Adrenal gland (tissue), 12 donors: Measurements from ENCODE around the gene ABCG1. TPM values are rescaled to one million over a fixed set of nuclear protein-coding genes. Genes with fewer than 3 reads are reported as not detected.
"Not testable (repeated sequence)": the region's sequence is repeated elsewhere in the genome, so short reads cannot be mapped to it uniquely, and the experiment has no call there.

Experiments used
- DNase-seq, 7 donors: peaks; one replicate each; pipeline ENCODE4 v3.0.0-alpha.2; 2019 to 2020
- H3K27ac ChIP-seq, 5 donors: fragments of 200-600 bp; sonication (generic) in 4 of 5; 1 replicate in 3 of 5; 2 replicates in 2 of 5; pipeline versions ENCODE4 v1.5.1 to v1.8.0; 2016 to 2020; ENCODE audit warnings: mild to moderate bottlenecking in 1 of 5
- H3K27me3 ChIP-seq: fragments of 200-600 bp; 2 replicates; pipeline ENCODE4 v1.8.0; 2021
- H3K36me3 ChIP-seq, 2 donors: fragments of 200-600 bp; replicated peaks in 1 of 2; 1 replicate in 1 of 2; 2 replicates in 1 of 2; pipeline versions ENCODE4 v1.5.1 to v1.8.0; 2018 to 2022
- H3K4me1 ChIP-seq, 2 donors: fragments of 200-600 bp; replicated peaks in 1 of 2; 1 replicate in 1 of 2; 2 replicates in 1 of 2; pipeline versions ENCODE4 v1.5.1 to v1.8.0; 2018 to 2021
- H3K4me3 ChIP-seq, 4 donors: fragments of 200-600 bp; sonication (generic) in 3 of 4; one replicate each; pipeline ENCODE4 v1.5.1; 2016 to 2018
- H3K9me3 ChIP-seq, 3 donors: fragments of 200-600 bp; sonication (generic) in 1 of 3; replicated peaks in 1 of 3; 1 replicate in 2 of 3; 2 replicates in 1 of 3; pipeline versions ENCODE4 v1.5.1 to v1.8.0; 2016 to 2021
- POLR2A ChIP-seq, 2 donors: fragments of 450-650 bp; IDR thresholded peaks; one replicate each; pipeline ENCODE4 v1.6.1; 2017; ENCODE audit warnings: antibody characterized with exemption in 2 of 2, mild to moderate bottlenecking in 2 of 2, moderate library complexity in 1 of 2
- WGBS, 4 donors: extraction: QIAGEN DNeasy Blood & Tissue Kit in 2 of 4; methylation state at CpG; one replicate each; pipeline versions ENCODE4 v1.1.5 to v1.1.7; 2013 to 2017; 5-methylcytosine and 5-hydroxymethylcytosine counted together
- intact Hi-C, 2 donors: fragments of 100-400 bp; cut with DNase I; formaldehyde crosslinking; loops; one replicate each; pipeline versions ENCODE4 v1.14.1 to v1.15.0; 2022 to 2023
- polyA plus RNA-seq, 3 donors: library from polyadenylated mRNA; stranded (reverse); fragments of 200-250 nt in 2 of 3; fragments of 350-450 nt in 1 of 3; fragmentation: Illumina TruSeq in 1 of 3; extraction: RNeasy Lipid Tissue Mini Kit (QIAGEN cat#74804) in 1 of 3; gene quantifications; one replicate each; pipeline ENCODE4 v1.2.3, GENCODE V29; 2013 to 2014
- total RNA-seq, 9 donors: library from RNA; depleted of rRNA in 4 of 9; stranded (reverse); fragments of >200 nt in 4 of 9; fragments of 120-200 nt in 1 of 9; fragmentation: NEBNext Ultra II Directional in 1 of 9; extraction: Animal tissue kit (Norgen Biotek cat#: 25700) in 1 of 9; gene quantifications; one replicate each; pipeline versions ENCODE4 v1.1.0 to v1.2.4, GENCODE V29; 2013 to 2023
- TF ChIP-seq, protein P1 (sequence below), 6 experiments: fragments of 450-650 bp in 4 of 6; fragments of 200-600 bp in 2 of 6; sonication (generic) in 1 of 6; IDR thresholded peaks; 1 replicate in 5 of 6; 2 replicates in 1 of 6; pipeline versions ENCODE4 v1.5.1 to v1.8.0; 2016 to 2021; ENCODE audit warnings: antibody characterized with exemption in 6 of 6, mild to moderate bottlenecking in 2 of 6, moderate library complexity in 1 of 6
- donor health status: healthy with polysubstance abuse.
- donor health status: Bipolar disorder and iron deficiency.
- donor health status: DM: yes; HTN: yes; CAD: no.
- donor health status: DM: no; HTN: no; CAD: no.
- donor health status: DM: no; HTN: no; CAD: no.
- donor health status: DM: yes; HTN: yes; CAD: no.

Gene ABCG1
- total and polyA plus RNA-seq, 12 donors = 23.2 to 136 (median 67.9) TPM

DNA sequence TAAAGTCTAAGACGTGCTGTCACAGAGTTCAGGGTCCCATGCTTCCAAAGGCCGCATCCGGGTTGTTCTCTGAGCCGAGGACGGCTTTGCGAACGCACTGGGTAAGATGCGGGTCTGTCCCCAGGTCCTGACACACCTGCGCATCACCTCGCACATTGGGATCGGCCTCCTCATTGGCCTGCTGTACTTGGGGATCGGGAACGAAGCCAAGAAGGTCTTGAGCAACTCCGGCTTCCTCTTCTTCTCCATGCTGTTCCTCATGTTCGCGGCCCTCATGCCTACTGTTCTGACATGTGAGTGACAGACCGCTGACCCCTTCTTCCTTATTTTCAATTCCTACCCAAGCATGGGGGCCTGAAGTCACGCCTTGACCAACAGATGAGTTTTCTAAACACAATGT, 71.0 kb downstream of the ABCG1 start:
- intact Hi-C loops = no loop called here
- no peak for TF ChIP-seq POLR2A (IDR thresholded peaks at IDR 0.05)
- TF ChIP-seq, protein P1, sequence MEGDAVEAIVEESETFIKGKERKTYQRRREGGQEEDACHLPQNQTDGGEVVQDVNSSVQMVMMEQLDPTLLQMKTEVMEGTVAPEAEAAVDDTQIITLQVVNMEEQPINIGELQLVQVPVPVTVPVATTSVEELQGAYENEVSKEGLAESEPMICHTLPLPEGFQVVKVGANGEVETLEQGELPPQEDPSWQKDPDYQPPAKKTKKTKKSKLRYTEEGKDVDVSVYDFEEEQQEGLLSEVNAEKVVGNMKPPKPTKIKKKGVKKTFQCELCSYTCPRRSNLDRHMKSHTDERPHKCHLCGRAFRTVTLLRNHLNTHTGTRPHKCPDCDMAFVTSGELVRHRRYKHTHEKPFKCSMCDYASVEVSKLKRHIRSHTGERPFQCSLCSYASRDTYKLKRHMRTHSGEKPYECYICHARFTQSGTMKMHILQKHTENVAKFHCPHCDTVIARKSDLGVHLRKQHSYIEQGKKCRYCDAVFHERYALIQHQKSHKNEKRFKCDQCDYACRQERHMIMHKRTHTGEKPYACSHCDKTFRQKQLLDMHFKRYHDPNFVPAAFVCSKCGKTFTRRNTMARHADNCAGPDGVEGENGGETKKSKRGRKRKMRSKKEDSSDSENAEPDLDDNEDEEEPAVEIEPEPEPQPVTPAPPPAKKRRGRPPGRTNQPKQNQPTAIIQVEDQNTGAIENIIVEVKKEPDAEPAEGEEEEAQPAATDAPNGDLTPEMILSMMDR (IDR thresholded peaks at IDR 0.05) = no peak
- 78 to 89% (median 84%) methylated on average over 13 to 18 of the region's 18 CpGs for WGBS, 4 donors

DNA sequence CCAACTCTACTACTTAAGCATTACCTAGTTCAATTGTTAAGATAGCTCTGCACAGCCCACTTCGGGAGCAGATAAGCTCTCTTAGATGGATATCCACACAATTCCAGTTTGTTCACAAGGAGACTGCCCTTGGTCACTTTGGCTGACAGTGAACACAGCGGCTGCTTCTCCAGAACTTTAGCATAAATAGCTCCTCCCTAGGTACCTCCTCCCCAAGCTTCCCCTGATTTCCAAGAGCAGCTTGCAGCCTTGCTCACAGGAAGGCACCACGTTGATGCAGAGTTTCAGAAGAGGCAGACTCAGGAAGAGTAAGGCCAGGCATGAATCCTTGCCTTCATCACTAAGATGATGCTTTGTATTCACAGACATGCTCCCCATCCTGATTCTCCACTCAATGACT, 71.6 kb downstream of the ABCG1 start:
- H3K27ac ChIP-seq = no peak overlapping the region
- DNase-seq = no peak
- no peaks in the 10 kb centered on the region for H3K9me3 ChIP-seq
- 46 to 87% (median 63%) methylated on average over 2 to 3 of the region's 3 CpGs for WGBS, 4 donors
- TF ChIP-seq, protein P1 (IDR thresholded peaks at IDR 0.05) = no peak
- no peak for TF ChIP-seq POLR2A (IDR thresholded peaks at IDR 0.05)
- no peaks in the 10 kb centered on the region for H3K27me3 ChIP-seq
- intact Hi-C loops = no loop called here
- peaks cover 0 to 67% of the 10 kb centered on the region in 2 donors for H3K36me3 ChIP-seq
- no peaks in the 10 kb centered on the region for H3K4me1 ChIP-seq
- no peak overlapping the region for H3K4me3 ChIP-seq

More for the DNA sequence above, 71.0 kb downstream of the ABCG1 start:
- Histone ChIP-seq H3K4me3 (no peak overlapping the region), H3K27me3 (no peaks in the 10 kb centered on the region), H3K27ac (no peak overlapping the region), H3K36me3 (peaks cover 0 to 65% of the 10 kb centered on the region in 2 donors), H3K9me3 (no peaks in the 10 kb centered on the region), H3K4me1 (no peaks in the 10 kb centered on the region)
- peak in 5 of 7 donors; percentile 42 to 73 (median 57) for DNase-seq

DNA sequence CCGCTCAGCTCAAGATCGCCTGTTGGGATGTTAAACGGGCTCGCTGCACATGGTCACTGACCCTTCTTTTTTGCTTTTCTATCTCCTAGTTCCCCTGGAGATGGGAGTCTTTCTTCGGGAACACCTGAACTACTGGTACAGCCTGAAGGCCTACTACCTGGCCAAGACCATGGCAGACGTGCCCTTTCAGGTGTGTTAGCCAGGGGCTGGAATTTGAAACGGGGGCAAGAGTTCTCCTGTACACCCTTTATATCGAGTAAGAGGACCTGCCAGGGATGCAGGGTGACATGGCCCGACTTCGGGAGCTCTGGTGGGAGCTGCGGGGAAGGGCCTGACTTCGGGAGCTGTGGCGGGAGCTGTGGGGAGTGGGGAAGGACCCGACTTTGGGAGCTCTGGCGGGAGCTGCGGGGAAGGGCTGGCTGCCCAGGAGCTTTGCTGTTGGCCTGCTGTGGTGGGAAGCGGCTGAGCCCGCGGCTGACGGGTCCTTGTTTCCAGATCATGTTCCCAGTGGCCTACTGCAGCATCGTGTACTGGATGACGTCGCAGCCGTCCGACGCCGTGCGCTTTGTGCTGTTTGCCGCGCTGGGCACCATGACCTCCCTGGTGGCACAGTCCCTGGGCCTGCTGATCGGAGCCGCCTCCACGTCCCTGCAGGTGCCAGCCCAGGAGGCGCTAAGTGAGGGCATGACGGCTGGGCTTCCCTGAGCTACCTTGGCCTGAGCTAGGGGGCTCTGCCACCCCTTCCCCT, 72.2 kb downstream of the ABCG1 start:
- Histone ChIP-seq H3K4me1 (no peaks in the 10 kb centered on the region), H3K27ac (no peak overlapping the region), H3K9me3 (no peaks in the 10 kb centered on the region), H3K4me3 (no peak overlapping the region), H3K36me3 (peaks cover 0 to 66% of the 10 kb centered on the region in 2 donors), H3K27me3 (no peaks in the 10 kb centered on the region)
- intact Hi-C loops = no loop called here
- WGBS, 4 donors = 87 to 91% (median 89%) methylated on average over 26 to 35 of the region's 35 CpGs
- TF ChIP-seq POLR2A (IDR thresholded peaks at IDR 0.05) = no peak
- no peak for DNase-seq

DNA sequence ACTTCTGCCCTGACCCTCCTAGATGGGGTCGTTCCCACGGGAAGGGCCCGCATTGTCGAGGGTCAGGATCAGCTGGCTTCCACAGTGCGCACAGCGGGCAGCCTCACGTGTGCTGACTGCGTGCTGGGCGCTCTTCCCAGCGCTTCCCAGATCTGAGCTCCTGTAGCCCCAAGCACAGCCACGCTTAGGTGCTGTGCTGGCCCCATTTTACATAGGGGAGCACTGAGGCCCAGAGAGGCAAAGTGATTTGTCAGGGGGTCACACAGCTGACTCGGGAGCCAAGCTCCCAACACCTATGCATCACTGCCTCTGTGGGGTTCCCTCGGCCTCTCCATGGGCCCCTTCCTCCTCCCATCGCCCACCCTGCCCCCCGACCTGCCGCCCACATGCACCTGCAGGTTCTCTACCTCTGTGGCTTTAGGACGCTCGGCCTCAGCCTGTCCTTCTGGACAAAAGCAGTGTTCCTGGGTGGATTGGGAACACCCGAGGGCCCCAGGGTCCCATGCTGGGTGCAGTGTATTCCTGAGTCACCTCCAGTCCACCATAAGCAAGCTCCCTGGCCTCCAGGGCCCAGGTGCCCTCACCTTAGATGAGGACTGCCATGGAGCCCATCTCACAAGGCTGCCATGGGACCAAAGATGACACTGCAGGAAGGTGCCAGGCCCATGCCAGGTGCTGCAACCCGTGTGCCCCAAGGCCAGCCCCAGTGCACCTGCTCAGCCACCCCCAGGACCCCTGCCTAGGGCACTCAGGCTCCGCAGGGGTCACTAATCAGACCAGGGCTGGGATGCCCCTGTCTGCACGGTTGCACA, 73.0 kb downstream of the ABCG1 start:
- H3K9me3 ChIP-seq = no peaks in the 10 kb centered on the region
- TF ChIP-seq, protein P1 (IDR thresholded peaks at IDR 0.05) = no peak
- TF ChIP-seq POLR2A (IDR thresholded peaks at IDR 0.05) = no peak
- 88 to 92% (median 89%) methylated on average over 10 to 22 of the region's 22 CpGs for WGBS, 4 donors
- no peak for DNase-seq
- H3K4me1 ChIP-seq = no peaks in the 10 kb centered on the region
- H3K27me3 ChIP-seq = no peaks in the 10 kb centered on the region
- H3K4me3 ChIP-seq = no peak overlapping the region
- H3K36me3 ChIP-seq = peaks cover 0 to 61% of the 10 kb centered on the region in 2 donors
- no peak overlapping the region for H3K27ac ChIP-seq
- intact Hi-C loops = no loop called here

DNA sequence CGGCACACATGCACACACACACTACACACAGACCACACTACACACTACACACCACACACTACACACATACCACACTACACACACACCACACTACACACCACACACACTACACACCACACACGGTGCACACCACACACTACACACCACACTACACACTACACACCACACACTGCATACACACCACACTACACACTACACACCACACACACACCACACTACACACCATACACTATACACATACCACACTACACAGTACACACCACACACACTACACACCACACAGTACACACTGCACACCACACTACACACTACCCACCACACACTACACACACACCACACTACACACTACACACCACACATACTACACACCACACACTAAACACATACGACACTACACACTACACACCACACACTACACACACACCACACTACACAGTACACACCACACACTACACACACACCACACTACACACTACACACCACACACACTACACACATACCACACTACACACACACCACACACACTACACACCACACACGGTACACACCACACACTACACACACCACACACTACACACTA, 73.7 kb downstream of the ABCG1 start:
- H3K27me3 ChIP-seq, H3K9me3 ChIP-seq, H3K27ac ChIP-seq, DNase-seq, intact Hi-C loops, H3K4me1 ChIP-seq, H3K4me3 ChIP-seq: not testable (repeated sequence)
- H3K36me3 ChIP-seq = peaks cover 0 to 59% of the 10 kb centered on the region in 2 donors
- WGBS, 4 donors = 82 to 93% (median 89%) methylated on average over 4 of the region's 4 CpGs
